GM18873 (cell line): ENCODE data around the gene PFN3.
"Not testable (repeated sequence)": the region's sequence is repeated elsewhere in the genome, so short reads cannot be mapped to it uniquely, and the experiment has no call there.

Experiments
- ATAC-seq: cut with Tn5 transposase; IDR thresholded peaks from one replicate; pipeline ENCODE4 v1.9.1; 2021; ENCODE audit warnings: mild to moderate bottlenecking, moderate library complexity, moderate number of reproducible peaks; ENCODE audit not compliant: unreplicated experiment, low FRiP score

PFN3 gene

GRCh38 chr5:177376107-177376506 lies 24.4 kb downstream of the PFN3 start:
- no peak for ATAC-seq

GRCh38 chr5:177375516-177375915 lies 24.9 kb downstream of the PFN3 start:
- not testable (repeated sequence) for ATAC-seq

- ATAC-seq, result no peak
Observed at GRCh38 chr5:177374211-177374610, 26.2 kb downstream of the PFN3 start.

GRCh38 chr5:177373806-177374205 lies 26.7 kb downstream of the PFN3 start:
- no peak for ATAC-seq

GRCh38 chr5:177372910-177373309 lies 27.6 kb downstream of the PFN3 start:
- no peak for ATAC-seq

GRCh38 chr5:177372034-177372896 lies 28.2 kb downstream of the PFN3 start:
- ATAC-seq, result no peak

- ATAC-seq, result no peak
Observed at GRCh38 chr5:177371120-177372033, 29.1 kb downstream of the PFN3 start.

GRCh38 chr5:177370488-177371119 lies 29.9 kb downstream of the PFN3 start:
- no peak for ATAC-seq

- ATAC-seq, result no peak
Observed at GRCh38 chr5:177369645-177370440, 30.6 kb downstream of the PFN3 start.

- no peak for ATAC-seq
Observed at GRCh38 chr5:177368869-177369644, 31.4 kb downstream of the PFN3 start.

- no peak for ATAC-seq
Observed at GRCh38 chr5:177367981-177368868, 32.2 kb downstream of the PFN3 start.

- ATAC-seq, result no peak
Observed at GRCh38 chr5:177367323-177367848, 33.1 kb downstream of the PFN3 start.

GRCh38 chr5:177366528-177367322 lies 33.7 kb downstream of the PFN3 start:
- ATAC-seq, result no peak

GRCh38 chr5:177365845-177366527 lies 34.5 kb downstream of the PFN3 start:
- no peak for ATAC-seq

GRCh38 chr5:177364159-177364962 lies 36.1 kb downstream of the PFN3 start:
- no peak for ATAC-seq

GRCh38 chr5:177363565-177363964 lies 36.9 kb downstream of the PFN3 start:
- ATAC-seq, result no peak
